GM23338 (cell line): ENCODE results near the gene CLSTN2. TPM values are rescaled to one million over a fixed set of nuclear protein-coding genes. Genes with fewer than 3 reads are reported as not detected.

ENCODE experiments used
- ATAC-seq: fragments of 200-7000 bp; cut with Tn5 transposase; 3 replicates; pipeline ENCODE4 v1.9.1; 2020
- DNase-seq: peaks from one replicate; pipeline ENCODE4 v3.0.0-alpha.2; 2015; ENCODE audit warnings: low spot score
- H2AFZ ChIP-seq: fragments of 200-600 bp; sonication (generic); 2 replicates; pipeline ENCODE4 v1.8.0; 2016; ENCODE audit warnings: antibody characterized with exemption, mild to moderate bottlenecking, moderate library complexity
- H3F3A ChIP-seq: fragments of 200-600 bp; sonication (generic); replicated peaks from 2 replicates; pipeline ENCODE4 v1.8.0; 2017; ENCODE audit warnings: antibody characterized with exemption, mixed run types, low read depth
- H3K27ac ChIP-seq: fragments of 200-600 bp; sonication (generic); 2 replicates; pipeline ENCODE4 v1.6.1; 2016; ENCODE audit warnings: low read depth
- H3K27me3 ChIP-seq: fragments of 200-600 bp; sonication (generic); 2 replicates; pipeline ENCODE4 v1.8.0; 2016; ENCODE audit warnings: mild to moderate bottlenecking, mixed run types, moderate library complexity; ENCODE audit not compliant: insufficient read depth
- H3K36me3 ChIP-seq: fragments of 200-600 bp; sonication (generic); 2 replicates; pipeline ENCODE4 v1.8.0; 2016; ENCODE audit warnings: mild to moderate bottlenecking; ENCODE audit not compliant: insufficient read depth
- H3K4me1 ChIP-seq: fragments of 200-600 bp; sonication (generic); 2 replicates; pipeline ENCODE4 v1.8.0; 2016; ENCODE audit warnings: mild to moderate bottlenecking, moderate library complexity; ENCODE audit not compliant: insufficient read depth
- H3K4me2 ChIP-seq: fragments of 200-600 bp; sonication (generic); 2 replicates; pipeline ENCODE4 v1.7.1; 2017; ENCODE audit warnings: mixed run types
- H3K4me3 ChIP-seq: fragments of 200-600 bp; sonication (generic); 2 replicates; pipeline ENCODE4 v1.6.1; 2016; ENCODE audit warnings: mixed run types
- H3K79me2 ChIP-seq: fragments of 200-600 bp; sonication (generic); replicated peaks from 2 replicates; pipeline ENCODE4 v1.8.0; 2017; ENCODE audit warnings: mild to moderate bottlenecking; ENCODE audit not compliant: insufficient read depth
- H3K9me2 ChIP-seq: fragments of 200-600 bp; sonication (generic); 2 replicates; pipeline ENCODE4 v1.8.0; 2017; ENCODE audit not compliant: insufficient read depth
- H4K20me1 ChIP-seq: fragments of 200-600 bp; sonication (generic); replicated peaks from 2 replicates; pipeline ENCODE4 v1.8.0; 2017; ENCODE audit warnings: mild to moderate bottlenecking; ENCODE audit not compliant: insufficient read depth
- H3K27ac Mint-ChIP-seq: 2 replicates; pipeline ENCODE4 v1.8.0; 2020; ENCODE audit warnings: inconsistent platforms, mild to moderate bottlenecking, moderate library complexity, mixed read lengths
- H3K27me3 Mint-ChIP-seq: 3 replicates; pipeline ENCODE4 v1.8.0; 2022; ENCODE audit warnings: low read depth, mild to moderate bottlenecking, moderate library complexity, mixed read lengths, inconsistent platforms; ENCODE audit not compliant: insufficient read depth, poor library complexity
- H3K36me3 Mint-ChIP-seq: 3 replicates; pipeline ENCODE4 v1.8.0; 2021; ENCODE audit warnings: low read depth, mild to moderate bottlenecking, inconsistent platforms, moderate library complexity, mixed read lengths
- H3K4me1 Mint-ChIP-seq: 3 replicates; pipeline ENCODE4 v1.8.0; 2020; ENCODE audit warnings: mild to moderate bottlenecking, inconsistent platforms, mixed read lengths
- H3K4me3 Mint-ChIP-seq: 3 replicates; pipeline ENCODE4 v1.8.0; 2021; ENCODE audit warnings: moderate library complexity, mild to moderate bottlenecking, inconsistent platforms, mixed read lengths
- H3K9me3 Mint-ChIP-seq: 3 replicates; pipeline ENCODE4 v1.8.0; 2020; ENCODE audit warnings: moderate library complexity, mild to moderate bottlenecking, inconsistent platforms, mixed read lengths
- CREB1 ChIP-seq: fragments of 250-450 bp; sonication (Bioruptor Pico); IDR thresholded peaks from 2 replicates; pipeline ENCODE4 v1.5.0; 2020; ENCODE audit warnings: low read depth, mild to moderate bottlenecking, moderate library complexity
- ETS1 ChIP-seq: IDR thresholded peaks from 2 replicates; pipeline ENCODE4 v1.6.1; 2016; ENCODE audit warnings: antibody characterized with exemption
- EZH2 ChIP-seq: fragments of 200-600 bp; sonication (generic); IDR thresholded peaks from one replicate; pipeline ENCODE4 v1.8.0; 2017; ENCODE audit warnings: antibody characterized with exemption, mild to moderate bottlenecking, low read depth; ENCODE audit not compliant: unreplicated experiment
- EZH2phosphoT487 ChIP-seq: fragments of 200-600 bp; sonication (generic); IDR thresholded peaks from one replicate; pipeline ENCODE4 v1.8.1; 2018; ENCODE audit warnings: antibody characterized with exemption; ENCODE audit not compliant: unreplicated experiment
- JUNB ChIP-seq: IDR thresholded peaks from one replicate; pipeline ENCODE4 v1.6.1; 2016; ENCODE audit warnings: antibody characterized with exemption; ENCODE audit not compliant: unreplicated experiment
- NANOG ChIP-seq: IDR thresholded peaks from 2 replicates; pipeline ENCODE4 v1.6.1; 2016; ENCODE audit warnings: antibody characterized with exemption, borderline replicate concordance
- POLR2AphosphoS5 ChIP-seq: IDR thresholded peaks from 2 replicates; pipeline ENCODE4 v1.6.1; 2016; ENCODE audit warnings: antibody characterized with exemption, low read depth
- REST ChIP-seq: IDR thresholded peaks from one replicate; pipeline ENCODE4 v1.6.1; 2018; ENCODE audit warnings: antibody characterized with exemption; ENCODE audit not compliant: unreplicated experiment
- STAT1 ChIP-seq: IDR thresholded peaks from one replicate; pipeline ENCODE4 v1.6.1; 2016; ENCODE audit warnings: antibody characterized with exemption; ENCODE audit not compliant: unreplicated experiment
- ZNF114 ChIP-seq: fragments of 250-450 bp; sonication (Bioruptor Pico); IDR thresholded peaks from 2 replicates; pipeline ENCODE4 v1.5.0; 2020; ENCODE audit warnings: mild to moderate bottlenecking, moderate library complexity
- ZNF331 ChIP-seq: fragments of 250-450 bp; sonication (Bioruptor Pico); IDR thresholded peaks from 2 replicates; pipeline ENCODE4 v1.5.0; 2020; ENCODE audit warnings: low read depth, mild to moderate bottlenecking, moderate library complexity
- ZNF462 ChIP-seq: fragments of 250-450 bp; sonication (Bioruptor Pico); IDR thresholded peaks from 2 replicates; pipeline ENCODE4 v1.5.0; 2020; ENCODE audit warnings: mild to moderate bottlenecking, moderate library complexity
- polyA plus RNA-seq: library from polyadenylated mRNA; unstranded; fragments of >200 nt; fragmentation: Nextera tagmentation; extraction: Ambion mirVana; gene quantifications from 2 replicates; pipeline ENCODE4 v1.2.1, GENCODE V29; 2016
- total RNA-seq: library from RNA; depleted of rRNA; stranded (reverse); fragments of >200 nt; shearing (Covaris generic); gene quantifications from 2 replicates; pipeline ENCODE4 v1.2.3, GENCODE V29; 2014
- TF ChIP-seq, protein P1 (sequence below), 2 experiments: fragments of 200-600 bp in 1 of 2; sonication (generic) in 1 of 2; conservative IDR thresholded peaks; 2 replicates each; pipeline versions ENCODE4 v1.5.1 to v1.6.1; 2016 to 2017; ENCODE audit warnings: antibody characterized with exemption in 2 of 2, low read depth in 2 of 2, mild to moderate bottlenecking in 2 of 2, moderate library complexity in 1 of 2

Gene CLSTN2
- total and polyA plus RNA-seq, 2 experiments from 2014 or later: 0.11 to 0.83 TPM

GRCh38 chr3:140553591-140553990, 618.6 kb downstream of the CLSTN2 start:
- H3F3A ChIP-seq: no peaks in the 10 kb centered on the region
- no peaks in the 10 kb centered on the region for H3K36me3 ChIP-seq
- ATAC-seq (no peak; the same call in 2 of the 3 replicates), DNase-seq (peak; percentile 4)
- H3K27ac ChIP-seq: no peak overlapping the region
- Mint-ChIP-seq H3K9me3 (no peaks in the 10 kb centered on the region; the same call in 2 of the 3 replicates), H3K36me3 (no peaks in the 10 kb centered on the region), H3K27me3 (peaks cover 1% of the 10 kb centered on the region), H3K4me3 (no peak overlapping the region), H3K4me1 (no peaks in the 10 kb centered on the region), H3K27ac (no peak overlapping the region)
- peaks cover 8% of the 10 kb centered on the region; the same call in 1 of the 2 replicates for H3K9me2 ChIP-seq
- no peak overlapping the region for H3K4me3 ChIP-seq
- no peaks in the 10 kb centered on the region for H3K4me1 ChIP-seq
- H2AFZ ChIP-seq: no peak overlapping the region
- no peaks in the 10 kb centered on the region for H3K79me2 ChIP-seq
- H3K4me2 ChIP-seq: no peak overlapping the region
- H3K27me3 ChIP-seq: no peaks in the 10 kb centered on the region
- no peaks in the 10 kb centered on the region for H4K20me1 ChIP-seq
- TF ChIP-seq ZNF462 (CRISPR knock-in tag): no peak
- no peak for TF ChIP-seq STAT1
- TF ChIP-seq CREB1 (CRISPR knock-in tag): no peak
- TF ChIP-seq EZH2phosphoT487: no peak
- no peak for TF ChIP-seq NANOG
- TF ChIP-seq ZNF114 (CRISPR knock-in tag): no peak
- no peak for TF ChIP-seq REST
- no peak for TF ChIP-seq ETS1
- TF ChIP-seq ZNF331: no peak
- TF ChIP-seq POLR2AphosphoS5: no peak
- no peak for TF ChIP-seq JUNB
- no peak for TF ChIP-seq EZH2
- TF ChIP-seq, protein P1, sequence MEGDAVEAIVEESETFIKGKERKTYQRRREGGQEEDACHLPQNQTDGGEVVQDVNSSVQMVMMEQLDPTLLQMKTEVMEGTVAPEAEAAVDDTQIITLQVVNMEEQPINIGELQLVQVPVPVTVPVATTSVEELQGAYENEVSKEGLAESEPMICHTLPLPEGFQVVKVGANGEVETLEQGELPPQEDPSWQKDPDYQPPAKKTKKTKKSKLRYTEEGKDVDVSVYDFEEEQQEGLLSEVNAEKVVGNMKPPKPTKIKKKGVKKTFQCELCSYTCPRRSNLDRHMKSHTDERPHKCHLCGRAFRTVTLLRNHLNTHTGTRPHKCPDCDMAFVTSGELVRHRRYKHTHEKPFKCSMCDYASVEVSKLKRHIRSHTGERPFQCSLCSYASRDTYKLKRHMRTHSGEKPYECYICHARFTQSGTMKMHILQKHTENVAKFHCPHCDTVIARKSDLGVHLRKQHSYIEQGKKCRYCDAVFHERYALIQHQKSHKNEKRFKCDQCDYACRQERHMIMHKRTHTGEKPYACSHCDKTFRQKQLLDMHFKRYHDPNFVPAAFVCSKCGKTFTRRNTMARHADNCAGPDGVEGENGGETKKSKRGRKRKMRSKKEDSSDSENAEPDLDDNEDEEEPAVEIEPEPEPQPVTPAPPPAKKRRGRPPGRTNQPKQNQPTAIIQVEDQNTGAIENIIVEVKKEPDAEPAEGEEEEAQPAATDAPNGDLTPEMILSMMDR (conservative IDR thresholded peaks at IDR 0.05; ENCODE audit: low read depth in 2 of 2): no peak
